ENCODE results near the gene TMEM30B. TPM values are rescaled to one million over a fixed set of nuclear protein-coding genes. Genes with fewer than 3 reads are reported as not detected.

The TMEM30B gene
- total RNA-seq, 1 donor from 2014 or later = 21.5 TPM

DNA sequence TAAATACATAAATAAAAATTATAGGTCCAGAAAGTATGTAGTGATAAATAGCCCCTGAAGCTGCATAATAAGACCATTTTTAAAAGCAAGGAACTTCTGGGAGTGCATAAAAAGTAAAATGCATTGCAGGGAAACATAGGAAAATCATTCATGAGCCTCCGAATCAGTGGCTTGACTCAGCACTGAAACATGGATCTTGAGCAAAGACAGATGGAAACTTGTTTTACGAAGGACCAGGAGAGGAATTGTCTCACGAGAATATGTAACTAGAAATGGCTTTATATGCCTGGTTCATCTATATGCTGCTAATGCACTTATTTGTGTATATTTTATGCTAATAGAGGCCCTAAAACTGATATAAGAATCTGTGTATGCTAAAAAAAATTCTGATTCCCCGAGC, 14.7 kb downstream of the TMEM30B start:
- no peak overlapping the region for H3K27ac ChIP-seq
- no peaks in the 10 kb centered on the region for H3K4me1 ChIP-seq
- no peaks in the 10 kb centered on the region for H3K36me3 ChIP-seq
- H3K4me3 ChIP-seq = no peak overlapping the region
- H3K9me3 ChIP-seq = no peaks in the 10 kb centered on the region
- intact Hi-C loops (cut with DNase I) = loop anchor here (5.0 kb wide), 1 partner anchor 164 kb away; no protein-coding TSS in a partner anchor
- no peak for DNase-seq (ENCODE audit: low spot score in 2 of 2)
- TF ChIP-seq, protein P1, sequence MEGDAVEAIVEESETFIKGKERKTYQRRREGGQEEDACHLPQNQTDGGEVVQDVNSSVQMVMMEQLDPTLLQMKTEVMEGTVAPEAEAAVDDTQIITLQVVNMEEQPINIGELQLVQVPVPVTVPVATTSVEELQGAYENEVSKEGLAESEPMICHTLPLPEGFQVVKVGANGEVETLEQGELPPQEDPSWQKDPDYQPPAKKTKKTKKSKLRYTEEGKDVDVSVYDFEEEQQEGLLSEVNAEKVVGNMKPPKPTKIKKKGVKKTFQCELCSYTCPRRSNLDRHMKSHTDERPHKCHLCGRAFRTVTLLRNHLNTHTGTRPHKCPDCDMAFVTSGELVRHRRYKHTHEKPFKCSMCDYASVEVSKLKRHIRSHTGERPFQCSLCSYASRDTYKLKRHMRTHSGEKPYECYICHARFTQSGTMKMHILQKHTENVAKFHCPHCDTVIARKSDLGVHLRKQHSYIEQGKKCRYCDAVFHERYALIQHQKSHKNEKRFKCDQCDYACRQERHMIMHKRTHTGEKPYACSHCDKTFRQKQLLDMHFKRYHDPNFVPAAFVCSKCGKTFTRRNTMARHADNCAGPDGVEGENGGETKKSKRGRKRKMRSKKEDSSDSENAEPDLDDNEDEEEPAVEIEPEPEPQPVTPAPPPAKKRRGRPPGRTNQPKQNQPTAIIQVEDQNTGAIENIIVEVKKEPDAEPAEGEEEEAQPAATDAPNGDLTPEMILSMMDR (IDR thresholded peaks at IDR 0.05) = no peak
- H3K27me3 ChIP-seq = no peaks in the 10 kb centered on the region

DNA sequence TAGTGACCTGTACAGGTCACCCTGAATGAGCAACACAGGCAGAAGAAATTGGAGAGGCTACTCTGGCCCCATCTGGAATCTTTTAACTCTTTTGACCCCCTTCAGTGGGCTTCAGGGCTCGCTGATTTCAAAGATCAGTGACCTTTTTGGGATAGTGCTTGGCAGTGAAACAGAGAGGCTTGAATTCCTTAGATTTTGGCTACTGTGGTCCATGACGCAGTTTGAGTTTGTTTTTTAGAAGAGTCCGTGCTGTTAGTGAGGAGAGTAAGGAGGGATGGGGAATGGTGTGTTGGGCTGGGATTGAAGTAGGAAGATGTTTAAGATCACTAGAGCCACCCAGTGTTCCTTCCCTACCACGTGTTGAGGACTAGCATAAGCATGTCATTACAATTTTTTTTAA, 16.5 kb downstream of the TMEM30B start:
- no peak overlapping the region for H3K27ac ChIP-seq
- TF ChIP-seq, protein P1 (IDR thresholded peaks at IDR 0.05) = no peak
- H3K4me1 ChIP-seq = no peaks in the 10 kb centered on the region
- H3K4me3 ChIP-seq = no peak overlapping the region
- intact Hi-C loops (cut with DNase I) = loop anchor here (5.0 kb wide), 1 partner anchor 162 kb away; no protein-coding TSS in a partner anchor
- no peak for DNase-seq (ENCODE audit: low spot score in 2 of 2)
- H3K27me3 ChIP-seq = no peaks in the 10 kb centered on the region
- no peaks in the 10 kb centered on the region for H3K9me3 ChIP-seq
- H3K36me3 ChIP-seq = no peaks in the 10 kb centered on the region

GRCh38 chr14:61264010-61264571, 17.0 kb downstream of the TMEM30B start:
- no peak overlapping the region for H3K4me3 ChIP-seq
- intact Hi-C loops (cut with DNase I) = no loop called here
- H3K27me3 ChIP-seq = no peaks in the 10 kb centered on the region
- H3K9me3 ChIP-seq = no peaks in the 10 kb centered on the region
- H3K4me1 ChIP-seq = no peaks in the 10 kb centered on the region
- no peak for DNase-seq (ENCODE audit: low spot score in 2 of 2)
- H3K36me3 ChIP-seq = no peaks in the 10 kb centered on the region
- TF ChIP-seq, protein P1 (IDR thresholded peaks at IDR 0.05) = no peak
- H3K27ac ChIP-seq = no peak overlapping the region

DNA sequence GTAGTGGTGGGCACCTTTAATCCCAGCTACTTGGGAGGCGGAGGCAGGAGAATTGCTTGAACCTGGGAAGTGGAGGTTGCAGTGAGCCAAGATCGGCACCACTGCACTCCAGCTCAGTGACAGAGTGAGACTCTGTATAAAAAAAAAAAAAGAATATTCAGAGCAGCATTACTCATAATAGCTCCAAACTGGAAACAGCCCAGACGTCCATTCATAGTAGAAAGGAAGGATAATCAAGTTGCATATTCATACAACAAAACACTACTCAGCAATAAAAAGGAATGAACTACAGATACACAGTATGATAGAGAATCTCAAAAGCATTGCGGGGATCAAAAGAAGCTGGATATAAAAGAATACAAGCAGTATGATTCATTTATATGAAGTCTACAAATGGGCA, 19.1 kb downstream of the TMEM30B start:
- no peaks in the 10 kb centered on the region for H3K27me3 ChIP-seq
- H3K36me3 ChIP-seq = no peaks in the 10 kb centered on the region
- no peak overlapping the region for H3K27ac ChIP-seq
- no peak for DNase-seq (ENCODE audit: low spot score in 2 of 2)
- no peak overlapping the region for H3K4me3 ChIP-seq
- no peaks in the 10 kb centered on the region for H3K9me3 ChIP-seq
- intact Hi-C loops (cut with DNase I) = no loop called here
- no peaks in the 10 kb centered on the region for H3K4me1 ChIP-seq
- TF ChIP-seq, protein P1 (IDR thresholded peaks at IDR 0.05) = no peak

GRCh38 chr14:61260939-61261776, 20.0 kb downstream of the TMEM30B start:
- Histone ChIP-seq H3K27ac (no peak overlapping the region), H3K4me3 (no peak overlapping the region), H3K36me3 (no peaks in the 10 kb centered on the region), H3K9me3 (no peaks in the 10 kb centered on the region), H3K4me1 (no peaks in the 10 kb centered on the region), H3K27me3 (no peaks in the 10 kb centered on the region)
- TF ChIP-seq, protein P1 (IDR thresholded peaks at IDR 0.05) = no peak
- DNase-seq (ENCODE audit: low spot score in 2 of 2) = no peak
- intact Hi-C loops (cut with DNase I) = no loop called here

All from ascending aorta (tissue), 2 donors.